ENCODE data around the gene ABCA5. TPM values are rescaled to one million over a fixed set of nuclear protein-coding genes. Genes with fewer than 3 reads are reported as not detected.

Gene ABCA5
- total and polyA plus RNA-seq, 4 donors, result 18.7 to 84.4 (median 48.8) TPM

GRCh38 chr17:69314246-69315065 lies 12.5 kb downstream of the ABCA5 start:
- TF ChIP-seq HNF4G (IDR thresholded peaks at IDR 0.05) (no peak), FOXA2 (IDR thresholded peaks at IDR 0.05) (peak; percentile 31)
- peaks cover 0 to 6% (median 2%) of the 10 kb centered on the region in 4 donors for H3K4me1 ChIP-seq (ENCODE audit: control insufficient read depth in 4 of 4, insufficient read depth in 4 of 4, low read length in 3 of 4)
- 61% methylated on average over 6 of the region's 6 CpGs for WGBS
- no peaks in the 10 kb centered on the region for H3K9me3 ChIP-seq (ENCODE audit: control insufficient read depth in 4 of 4, low read length in 3 of 4)
- H3K36me3 ChIP-seq (ENCODE audit: control insufficient read depth in 4 of 4, insufficient read depth in 3 of 4, low read depth in 1 of 4, low read length in 3 of 4), result peaks cover 2 to 6% (median 3%) of the 10 kb centered on the region in 4 donors
- no peak overlapping the region for H3K4me3 ChIP-seq (ENCODE audit: low read depth in 1 of 3, low read length in 3 of 3)
- no peaks in the 10 kb centered on the region for H3K27me3 ChIP-seq (ENCODE audit: control insufficient read depth in 4 of 4, insufficient read depth in 4 of 4, low read length in 3 of 4)
- H3K27ac ChIP-seq (ENCODE audit: low read depth in 1 of 2, low read length in 2 of 2), result no peak overlapping the region
- H3K9ac ChIP-seq (ENCODE audit: low read depth in 1 of 2, low read length in 2 of 2), result no peak overlapping the region
- no peak for DNase-seq (ENCODE audit: low spot score)

- H3K27me3 ChIP-seq (ENCODE audit: control insufficient read depth in 4 of 4, insufficient read depth in 4 of 4, low read length in 3 of 4), result no peaks in the 10 kb centered on the region
- over 99% methylated on average over 2 of the region's 2 CpGs for WGBS
- TF ChIP-seq HNF4A (conservative IDR thresholded peaks at IDR 0.05) (no peak), HNF4G (IDR thresholded peaks at IDR 0.05) (no peak), YY1 (IDR thresholded peaks at IDR 0.05) (no peak), TAF1 (conservative IDR thresholded peaks at IDR 0.05) (no peak), CTCF (IDR thresholded peaks at IDR 0.05; ENCODE audit: low read depth, low read length, missing input control) (no peak), FOXA2 (IDR thresholded peaks at IDR 0.05) (no peak), RXRA (IDR thresholded peaks at IDR 0.05) (no peak), SP1 (IDR thresholded peaks at IDR 0.05) (no peak), FOXA1 (IDR thresholded peaks at IDR 0.05) (no peak), ZBTB33 (IDR thresholded peaks at IDR 0.05) (no peak), GABPA (IDR thresholded peaks at IDR 0.05 in 1 of 2, conservative IDR thresholded peaks at IDR 0.05 in 1 of 2) (no peak), JUND (IDR thresholded peaks at IDR 0.05) (no peak), EGR1 (IDR thresholded peaks at IDR 0.05; ENCODE audit: low read depth in 2 of 2) (no peak), REST (IDR thresholded peaks at IDR 0.05) (no peak)
- TF ChIP-seq, protein P1, sequence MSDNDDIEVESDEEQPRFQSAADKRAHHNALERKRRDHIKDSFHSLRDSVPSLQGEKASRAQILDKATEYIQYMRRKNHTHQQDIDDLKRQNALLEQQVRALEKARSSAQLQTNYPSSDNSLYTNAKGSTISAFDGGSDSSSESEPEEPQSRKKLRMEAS (IDR thresholded peaks at IDR 0.05), result no peak
- TF ChIP-seq, protein P2, sequence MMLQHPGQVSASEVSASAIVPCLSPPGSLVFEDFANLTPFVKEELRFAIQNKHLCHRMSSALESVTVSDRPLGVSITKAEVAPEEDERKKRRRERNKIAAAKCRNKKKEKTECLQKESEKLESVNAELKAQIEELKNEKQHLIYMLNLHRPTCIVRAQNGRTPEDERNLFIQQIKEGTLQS (IDR thresholded peaks at IDR 0.05), result no peak
- peaks cover 2 to 11% (median 6%) of the 10 kb centered on the region in 4 donors for H3K36me3 ChIP-seq (ENCODE audit: control insufficient read depth in 4 of 4, insufficient read depth in 3 of 4, low read depth in 1 of 4, low read length in 3 of 4)
- DNase-seq (ENCODE audit: low spot score), result no peak
- no peak overlapping the region for H3K4me3 ChIP-seq (ENCODE audit: low read depth in 1 of 3, low read length in 3 of 3)
- H3K27ac ChIP-seq (ENCODE audit: low read depth in 1 of 2, low read length in 2 of 2), result no peak overlapping the region
- H3K4me1 ChIP-seq (ENCODE audit: control insufficient read depth in 4 of 4, insufficient read depth in 4 of 4, low read length in 3 of 4), result no peaks in the 10 kb centered on the region
- H3K9ac ChIP-seq (ENCODE audit: low read depth in 1 of 2, low read length in 2 of 2), result no peak overlapping the region
- H3K9me3 ChIP-seq (ENCODE audit: control insufficient read depth in 4 of 4, low read length in 3 of 4), result no peaks in the 10 kb centered on the region
These were observed 21.8 kb downstream of the ABCA5 start for GRCh38 chr17:69305177-69305576.

Data from liver (tissue), 9 donors.